ENCODE results near the gene TMEM131L.

The TMEM131L gene

GRCh38 chr4:153684182-153684970 is 218.2 kb downstream of the TMEM131L start, which contains the start of gene TLR2:
TSS of gene TLR2 (plus strand) at chr4:153684280. CDS start at chr4:153702908, 18,628 bp downstream.
- in situ Hi-C loops (cut with HindIII; ENCODE audit: low sequenced_read_pairs) = no loop called here

- in situ Hi-C loops (cut with HindIII; ENCODE audit: low sequenced_read_pairs) = no loop called here
These were observed 218.8 kb downstream of the TMEM131L start for GRCh38 chr4:153684971-153685371.

Data from DLD1 (cell line).